Fibroblast of lung (primary cell): Measurements from ENCODE around the gene COL18A1. TPM values are rescaled to one million over a fixed set of nuclear protein-coding genes. Genes with fewer than 3 reads are reported as not detected.

ENCODE experiments used
- DNase-seq, 2 donors: peaks; one replicate each; pipeline versions ENCODE4 v3.0.0 to v3.0.0-alpha.2; 2010; ENCODE audit warnings: low read depth in 2 of 2
- H2AFZ ChIP-seq: 2 replicates; pipeline ENCODE4 v1.5.1; 2012; ENCODE audit warnings: low read length, control low read depth, inconsistent platforms
- H3K27ac ChIP-seq: 2 replicates; pipeline ENCODE4 v1.5.1; 2011; ENCODE audit warnings: low read length, control low read depth; ENCODE audit not compliant: insufficient read depth
- H3K27me3 ChIP-seq: 2 replicates; pipeline ENCODE4 v1.5.1; 2011; ENCODE audit warnings: mild to moderate bottlenecking, low read length; ENCODE audit not compliant: control insufficient read depth, insufficient read depth
- H3K36me3 ChIP-seq: 2 replicates; pipeline ENCODE4 v1.5.1; 2011; ENCODE audit warnings: low read length; ENCODE audit not compliant: control insufficient read depth, insufficient read depth
- H3K4me1 ChIP-seq: 2 replicates; pipeline ENCODE4 v1.5.1; 2011; ENCODE audit warnings: low read length; ENCODE audit not compliant: control insufficient read depth, insufficient read depth; ENCODE audit errors: extremely low read depth
- H3K4me2 ChIP-seq: 2 replicates; pipeline ENCODE4 v1.5.1; 2011; ENCODE audit warnings: low read length, control low read depth; ENCODE audit not compliant: insufficient read depth; ENCODE audit errors: extremely low read depth
- H3K4me3 ChIP-seq, 4 experiments: fragments of 200-600 bp in 1 of 4; sonication (generic) in 1 of 4; replicated peaks in 1 of 4; 2 replicates each; pipeline ENCODE4 v1.5.1; 2011 to 2016; ENCODE audit warnings: low read length in 4 of 4, low read depth in 3 of 4, mild to moderate bottlenecking in 3 of 4, control low read depth in 2 of 4, inconsistent platforms in 1 of 4, mixed read lengths in 1 of 4; ENCODE audit not compliant: insufficient read depth in 1 of 4; ENCODE audit errors: control extremely low read depth in 1 of 4
- H3K79me2 ChIP-seq: 2 replicates; pipeline ENCODE4 v1.5.1; 2012; ENCODE audit warnings: mild to moderate bottlenecking, low read length, inconsistent platforms; ENCODE audit not compliant: control insufficient read depth, insufficient read depth
- H3K9ac ChIP-seq: 2 replicates; pipeline ENCODE4 v1.5.1; 2011; ENCODE audit warnings: mild to moderate bottlenecking, low read length, control low read depth; ENCODE audit not compliant: insufficient read depth
- H3K9me3 ChIP-seq: 2 replicates; pipeline ENCODE4 v1.5.1; 2012; ENCODE audit warnings: low read depth, low read length; ENCODE audit not compliant: control insufficient read depth, insufficient read depth
- H4K20me1 ChIP-seq: 2 replicates; pipeline ENCODE4 v1.5.1; 2011; ENCODE audit warnings: low read length; ENCODE audit not compliant: control insufficient read depth, insufficient read depth; ENCODE audit errors: extremely low read depth
- EZH2 ChIP-seq: IDR thresholded peaks from 2 replicates; pipeline ENCODE4 v1.5.1; 2012; ENCODE audit warnings: low read length, control low read depth, mild to moderate bottlenecking; ENCODE audit errors: missing control alignments
- polyA plus RNA-seq, 2 donors: library from polyadenylated mRNA; depleted of rRNA in 1 of 2; stranded (reverse) in 1 of 2; unstranded in 1 of 2; fragments of >200 nt; gene quantifications; 2 replicates each; pipeline ENCODE4 v1.2.1, GENCODE V29; 2011 to 2012; ENCODE audit warnings: missing spikeins in 1 of 2
- total RNA-seq: library from RNA; depleted of rRNA; stranded (reverse); fragments of >200 nt; gene quantifications from 2 replicates; pipeline ENCODE4 v1.2.1, GENCODE V29; 2014
- TF ChIP-seq, protein P1 (sequence below), 2 donors: IDR thresholded peaks in 1 of 2; conservative IDR thresholded peaks in 1 of 2; 1 replicate in 1 of 2; 2 replicates in 1 of 2; pipeline ENCODE4 v1.5.1; 2011 to 2012; ENCODE audit warnings: low read length in 2 of 2, control low read depth in 1 of 2, inconsistent platforms in 1 of 2, low read depth in 1 of 2, mild to moderate bottlenecking in 1 of 2

COL18A1 gene
- total and polyA plus RNA-seq, 2 donors (not counting 1 experiment from before 2014, with no cell fraction given) = 24.3 to 38.8 TPM

DNA sequence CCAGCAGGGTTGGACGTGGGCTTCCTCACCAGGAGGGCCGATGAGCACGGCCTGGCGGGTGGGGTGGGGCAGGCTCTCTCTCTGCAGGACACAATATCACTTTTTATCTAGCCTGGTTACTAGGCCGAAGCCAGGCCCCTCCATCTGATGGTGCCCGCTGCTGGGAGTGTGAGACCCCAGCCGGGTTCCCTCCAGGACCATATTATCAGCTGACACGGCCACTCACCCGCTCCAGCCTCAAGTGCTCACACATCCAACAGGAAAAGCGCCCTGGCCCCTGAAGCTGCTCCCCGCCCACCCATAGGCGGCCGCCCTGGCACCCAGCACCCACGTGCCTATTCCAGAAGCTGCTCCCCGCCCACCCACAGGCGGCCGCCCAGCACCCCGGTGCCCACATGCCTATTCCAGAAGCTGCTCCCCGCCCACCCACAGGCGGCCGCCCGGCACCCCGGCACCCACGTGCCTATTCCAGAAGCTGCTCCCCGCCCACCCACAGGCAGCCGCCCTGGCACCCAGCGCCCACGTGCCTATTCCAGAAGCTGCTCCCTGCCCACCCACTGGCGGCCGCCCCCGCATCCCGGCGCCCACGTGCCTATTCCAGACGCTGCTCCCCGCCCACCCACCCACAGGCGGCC lies 132.3 kb downstream of the COL18A1 start:
- no peak overlapping the region for H2AFZ ChIP-seq
- no peaks in the 10 kb centered on the region for H3K36me3 ChIP-seq
- no peak overlapping the region for H3K9ac ChIP-seq
- H3K4me1 ChIP-seq = no peaks in the 10 kb centered on the region
- TF ChIP-seq EZH2 = no peak
- TF ChIP-seq, protein P1, sequence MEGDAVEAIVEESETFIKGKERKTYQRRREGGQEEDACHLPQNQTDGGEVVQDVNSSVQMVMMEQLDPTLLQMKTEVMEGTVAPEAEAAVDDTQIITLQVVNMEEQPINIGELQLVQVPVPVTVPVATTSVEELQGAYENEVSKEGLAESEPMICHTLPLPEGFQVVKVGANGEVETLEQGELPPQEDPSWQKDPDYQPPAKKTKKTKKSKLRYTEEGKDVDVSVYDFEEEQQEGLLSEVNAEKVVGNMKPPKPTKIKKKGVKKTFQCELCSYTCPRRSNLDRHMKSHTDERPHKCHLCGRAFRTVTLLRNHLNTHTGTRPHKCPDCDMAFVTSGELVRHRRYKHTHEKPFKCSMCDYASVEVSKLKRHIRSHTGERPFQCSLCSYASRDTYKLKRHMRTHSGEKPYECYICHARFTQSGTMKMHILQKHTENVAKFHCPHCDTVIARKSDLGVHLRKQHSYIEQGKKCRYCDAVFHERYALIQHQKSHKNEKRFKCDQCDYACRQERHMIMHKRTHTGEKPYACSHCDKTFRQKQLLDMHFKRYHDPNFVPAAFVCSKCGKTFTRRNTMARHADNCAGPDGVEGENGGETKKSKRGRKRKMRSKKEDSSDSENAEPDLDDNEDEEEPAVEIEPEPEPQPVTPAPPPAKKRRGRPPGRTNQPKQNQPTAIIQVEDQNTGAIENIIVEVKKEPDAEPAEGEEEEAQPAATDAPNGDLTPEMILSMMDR (conservative IDR thresholded peaks at IDR 0.05 in 1 of 2, IDR thresholded peaks at IDR 0.05 in 1 of 2; ENCODE audit: low read depth in 1 of 2, low read length in 2 of 2) = no peak
- no peak overlapping the region for H3K27ac ChIP-seq
- no peaks in the 10 kb centered on the region for H4K20me1 ChIP-seq
- H3K9me3 ChIP-seq = no peaks in the 10 kb centered on the region
- H3K79me2 ChIP-seq = no peaks in the 10 kb centered on the region
- no peak overlapping the region for H3K4me2 ChIP-seq
- DNase-seq = no peak
- no peaks in the 10 kb centered on the region for H3K27me3 ChIP-seq
- H3K4me3 ChIP-seq = no peak overlapping the region

DNA sequence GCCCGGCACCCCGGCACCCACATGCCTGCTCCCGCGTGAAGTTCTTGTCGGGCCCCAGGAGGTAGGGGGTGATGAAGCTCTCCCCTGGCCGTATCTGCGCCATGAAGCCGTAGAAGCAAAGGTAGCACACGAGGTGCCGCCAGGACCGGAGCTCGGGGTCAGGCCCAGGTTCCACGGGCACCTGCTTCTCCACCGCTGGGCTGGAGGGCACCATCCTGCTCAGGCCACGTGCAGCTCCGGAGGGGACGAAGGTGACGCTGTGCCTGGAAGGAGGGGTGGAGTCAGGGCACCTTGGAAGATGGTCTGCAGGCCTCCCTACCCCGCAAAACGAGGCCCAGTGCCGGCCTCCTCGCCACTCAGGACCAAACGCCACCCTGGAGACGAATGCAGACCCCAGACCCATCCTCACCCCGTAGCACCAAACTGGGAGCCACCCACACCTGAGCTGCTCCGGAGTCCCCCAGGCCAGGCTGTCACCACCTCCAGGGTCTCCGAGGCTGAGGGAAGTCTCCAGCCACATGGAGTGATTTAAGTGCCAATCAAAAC lies 132.9 kb downstream of the COL18A1 start:
- no peaks in the 10 kb centered on the region for H3K79me2 ChIP-seq
- DNase-seq = no peak
- no peaks in the 10 kb centered on the region for H3K9me3 ChIP-seq
- no peaks in the 10 kb centered on the region for H4K20me1 ChIP-seq
- H3K36me3 ChIP-seq = no peaks in the 10 kb centered on the region
- no peak overlapping the region for H3K27ac ChIP-seq
- no peak overlapping the region for H2AFZ ChIP-seq
- H3K9ac ChIP-seq = no peak overlapping the region
- H3K4me2 ChIP-seq = no peak overlapping the region
- no peaks in the 10 kb centered on the region for H3K4me1 ChIP-seq
- no peak overlapping the region for H3K4me3 ChIP-seq
- TF ChIP-seq, protein P1 (conservative IDR thresholded peaks at IDR 0.05 in 1 of 2, IDR thresholded peaks at IDR 0.05 in 1 of 2; ENCODE audit: low read depth in 1 of 2, low read length in 2 of 2) = no peak
- no peak for TF ChIP-seq EZH2
- H3K27me3 ChIP-seq = no peaks in the 10 kb centered on the region

DNA sequence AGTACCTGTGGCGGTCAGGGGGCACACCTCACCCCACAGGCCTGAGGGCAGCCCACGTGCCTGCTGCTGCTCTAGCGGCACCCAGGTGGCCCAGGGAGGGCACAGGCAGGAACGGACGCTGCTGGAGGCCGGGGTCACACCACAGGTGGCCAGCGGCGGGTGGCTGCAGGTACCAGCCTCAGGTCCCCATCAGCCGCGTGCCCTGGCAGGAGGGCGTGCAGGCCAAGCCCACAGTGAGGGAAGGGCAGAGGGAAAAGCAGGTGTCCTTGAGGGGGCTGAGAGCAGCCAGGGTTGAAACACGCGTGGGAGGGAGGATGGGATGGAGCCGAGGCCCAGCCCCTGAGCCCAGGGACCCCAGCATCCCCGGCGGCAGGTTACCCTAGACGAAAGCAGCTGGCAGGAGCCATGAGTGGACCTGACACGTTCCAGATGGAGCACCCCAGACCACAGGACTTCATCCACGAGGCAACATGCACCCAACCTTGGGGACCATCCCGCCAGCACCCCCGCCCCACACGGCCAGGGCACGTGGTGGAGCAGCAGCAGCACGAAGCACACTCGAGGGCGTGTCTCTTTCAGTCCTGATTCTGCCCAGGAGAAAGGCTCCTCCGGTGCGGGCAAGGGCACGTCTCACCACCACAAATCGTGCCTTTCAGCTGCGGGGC lies 133.5 kb downstream of the COL18A1 start:
- no peaks in the 10 kb centered on the region for H3K79me2 ChIP-seq
- H3K27me3 ChIP-seq = no peaks in the 10 kb centered on the region
- no peak for TF ChIP-seq EZH2
- TF ChIP-seq, protein P1 (conservative IDR thresholded peaks at IDR 0.05 in 1 of 2, IDR thresholded peaks at IDR 0.05 in 1 of 2; ENCODE audit: low read depth in 1 of 2, low read length in 2 of 2) = no peak
- H3K36me3 ChIP-seq = no peaks in the 10 kb centered on the region
- H3K9me3 ChIP-seq = no peaks in the 10 kb centered on the region
- no peak overlapping the region for H2AFZ ChIP-seq
- no peak overlapping the region for H3K9ac ChIP-seq
- DNase-seq = no peak
- H3K27ac ChIP-seq = no peak overlapping the region
- H3K4me1 ChIP-seq = no peaks in the 10 kb centered on the region
- H4K20me1 ChIP-seq = no peaks in the 10 kb centered on the region
- no peak overlapping the region for H3K4me3 ChIP-seq
- H3K4me2 ChIP-seq = no peak overlapping the region
